GM21423 (cell line): ENCODE results near the gene POC1A.
A peak's percentile ranks its signal among the peaks of the same experiment; 100 is the strongest.

Experiments used
- ATAC-seq: cut with Tn5 transposase; IDR thresholded peaks from one replicate; pipeline ENCODE4 v1.9.1; 2021; ENCODE audit warnings: mild to moderate bottlenecking, moderate library complexity; ENCODE audit not compliant: unreplicated experiment

The POC1A gene

GRCh38 chr3:52154135-52155094 is at the start of gene POC1A:
POC1A (minus strand) TSS chr3:52154423; CDS start chr3:52154372, 51 bp downstream.
- ATAC-seq = peak; percentile 85

- ATAC-seq = no peak
These were observed 49.5 kb upstream of the POC1A start for GRCh38 chr3:52203701-52204100.

DNA sequence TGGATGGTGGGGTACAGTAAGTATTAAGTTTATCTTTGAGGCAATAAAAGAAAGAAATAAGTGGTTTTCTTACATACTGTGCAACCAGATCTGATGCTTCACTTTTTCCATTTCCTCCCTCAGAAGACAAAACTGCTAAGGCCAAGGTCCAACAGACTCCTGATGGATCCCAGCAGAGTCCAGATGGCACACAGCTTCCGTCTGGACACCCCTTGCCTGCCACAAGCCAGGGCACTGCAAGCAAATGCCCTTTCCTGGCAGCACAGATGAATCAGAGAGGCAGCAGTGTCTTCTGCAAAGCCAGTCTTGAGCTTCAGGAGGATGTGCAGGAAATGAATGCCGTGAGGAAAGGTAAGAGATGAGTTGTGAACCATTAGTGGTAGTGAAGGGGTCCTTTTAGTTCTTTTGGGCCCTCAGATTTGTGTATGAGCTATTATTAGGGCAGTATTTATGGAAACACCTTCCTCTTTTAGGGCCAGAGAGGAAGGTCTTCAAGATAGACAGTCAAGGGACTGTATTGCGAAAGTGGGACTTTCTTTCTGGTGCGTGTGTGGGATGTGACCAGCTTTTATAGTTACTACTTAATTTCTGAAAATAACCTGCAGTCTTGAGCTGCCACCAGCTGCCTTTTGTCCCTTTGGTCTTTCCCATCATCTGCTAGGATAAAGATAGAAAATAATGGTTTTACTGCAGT is 48.3 kb upstream of the POC1A start:
- no peak for ATAC-seq

DNA sequence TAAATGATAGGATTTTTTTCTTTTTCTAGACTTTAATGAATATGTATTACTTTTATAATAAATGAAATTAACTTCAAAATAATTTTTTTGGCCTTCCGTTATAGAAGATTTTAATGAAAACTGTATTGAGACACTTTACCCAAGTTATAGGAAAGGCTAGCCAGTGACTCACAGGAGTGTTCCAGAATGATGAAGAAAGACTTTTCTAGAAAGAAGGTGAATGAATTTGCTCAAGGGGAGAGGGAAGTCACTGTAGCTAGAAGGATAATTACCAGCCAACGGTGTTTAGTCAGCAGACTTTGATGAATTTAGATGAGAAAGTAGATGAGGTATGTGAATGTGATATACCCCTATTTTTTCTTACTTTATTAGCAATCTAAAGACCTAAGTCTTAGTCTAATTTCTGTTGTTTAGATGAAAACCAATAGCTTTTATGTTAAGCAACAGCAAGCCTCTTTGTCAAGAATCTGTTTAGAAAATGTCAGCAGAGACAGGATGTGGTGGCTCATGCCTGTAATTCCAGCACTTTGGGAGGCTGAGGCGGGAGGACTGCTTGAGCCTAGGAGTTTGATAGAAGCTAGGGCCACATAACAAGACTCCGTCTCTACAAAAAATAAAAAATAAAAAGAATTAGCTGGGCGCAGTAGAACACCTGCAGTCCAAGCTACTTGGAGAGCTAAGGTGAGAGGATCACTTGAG is 46.9 kb upstream of the POC1A start:
- no peak for ATAC-seq

- ATAC-seq = no peak
These were observed 44.7 kb upstream of the POC1A start for GRCh38 chr3:52198643-52199608.

DNA sequence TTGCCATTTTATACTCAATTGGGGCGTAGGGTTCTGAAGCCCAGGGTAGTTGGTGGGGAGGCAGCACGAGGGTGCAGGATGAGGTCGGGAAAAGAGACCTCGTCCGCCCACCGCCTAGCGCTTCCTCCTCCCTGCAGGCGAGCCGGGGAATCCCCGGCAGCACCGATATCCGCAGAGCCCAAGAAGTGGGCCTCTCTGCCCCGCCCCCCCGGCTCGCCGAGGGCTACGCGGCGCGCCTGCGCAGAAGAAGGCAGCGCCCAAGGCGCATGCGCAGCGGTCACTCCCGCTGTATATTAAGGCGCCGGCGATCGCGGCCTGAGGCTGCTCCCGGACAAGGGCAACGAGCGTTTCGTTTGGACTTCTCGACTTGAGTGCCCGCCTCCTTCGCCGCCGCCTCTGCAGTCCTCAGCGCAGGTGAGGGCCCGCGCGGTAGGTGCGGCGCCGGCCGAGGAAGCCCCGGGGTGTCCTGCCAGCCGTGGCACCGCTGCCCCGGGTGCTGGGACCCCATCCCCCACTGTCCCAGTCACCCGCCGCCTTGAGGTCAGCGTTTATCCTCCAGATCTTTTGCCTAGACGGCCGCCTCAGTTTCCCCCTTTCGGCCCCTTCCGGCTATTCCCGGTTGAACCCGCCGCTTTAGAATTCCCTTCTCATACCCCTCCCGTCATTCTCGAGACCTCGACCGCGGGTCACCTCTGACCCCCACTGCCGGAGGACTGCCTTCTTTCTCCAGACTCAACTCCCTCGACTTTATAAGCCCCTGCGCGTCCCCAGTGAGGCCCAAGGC is 43.8 kb upstream of the POC1A start, which contains the start of gene ALAS1:
Gene ALAS1, plus strand, starts transcription at position 319 of the 784 bp plus-strand sequence. CDS start 1,082 bp downstream, outside the sequence.
- peak; percentile 80 for ATAC-seq

DNA sequence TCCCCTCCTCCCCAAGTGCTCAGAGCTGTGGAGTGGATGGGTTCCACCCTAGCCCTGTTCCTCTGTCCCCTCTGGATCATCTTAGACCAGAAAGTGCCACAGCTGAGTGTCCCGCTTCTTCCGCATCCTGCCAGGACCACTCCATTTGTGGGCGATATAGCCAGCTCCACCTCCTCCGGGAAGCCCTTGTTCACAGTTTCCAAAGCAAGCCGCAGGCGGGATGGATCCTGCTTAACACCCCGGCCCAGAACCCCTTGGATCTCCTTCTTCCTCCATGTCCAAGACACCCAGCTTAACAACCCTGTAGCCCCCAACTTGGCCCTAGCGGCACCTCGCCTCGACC is 43.2 kb upstream of the POC1A start:
- no peak for ATAC-seq

- no peak for ATAC-seq
These were observed 42.8 kb upstream of the POC1A start for GRCh38 chr3:52196977-52197376.

DNA sequence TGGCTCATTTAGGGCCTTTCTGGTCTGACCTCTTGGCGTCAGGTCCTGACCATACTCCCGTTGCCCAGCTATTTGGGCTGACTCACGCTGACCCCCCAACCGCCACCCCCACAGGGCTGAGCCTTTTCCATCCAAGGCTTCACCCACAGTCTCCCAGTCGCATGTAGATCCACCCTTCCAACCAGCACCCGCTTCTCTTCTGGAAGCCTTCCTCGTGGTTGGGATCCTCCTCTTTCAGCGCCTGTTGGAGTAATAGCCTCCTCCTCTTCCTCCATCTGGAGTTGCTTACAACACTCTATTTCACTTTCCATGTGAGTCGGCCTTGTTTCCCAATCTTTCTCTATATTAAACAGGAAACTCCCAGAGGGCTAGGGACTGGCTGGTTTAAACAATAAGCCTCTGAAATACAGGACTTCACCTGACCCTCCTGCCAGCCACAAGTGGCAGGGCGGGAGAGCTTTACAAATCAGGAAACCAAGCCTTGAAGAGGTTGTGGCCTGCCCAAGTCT is 41.7 kb upstream of the POC1A start:
- ATAC-seq = no peak

DNA sequence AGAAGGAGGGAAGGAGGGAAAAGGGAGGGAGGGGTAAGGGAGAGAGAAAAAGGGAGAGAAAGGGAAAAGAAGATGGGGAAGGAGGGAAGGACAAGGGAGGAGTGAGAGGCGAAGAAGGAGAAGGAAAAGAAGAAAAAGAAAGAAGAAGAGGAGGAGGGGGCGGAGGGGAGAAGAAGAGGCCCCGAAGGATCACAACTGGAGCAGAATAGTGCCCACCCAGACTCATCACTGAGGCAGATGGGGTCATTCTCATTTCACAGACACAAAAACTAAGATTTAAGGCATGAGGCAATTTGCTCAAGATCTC is 41.0 kb upstream of the POC1A start:
- no peak for ATAC-seq

- no peak for ATAC-seq
These were observed 40.5 kb upstream of the POC1A start for GRCh38 chr3:52194485-52195290.

DNA sequence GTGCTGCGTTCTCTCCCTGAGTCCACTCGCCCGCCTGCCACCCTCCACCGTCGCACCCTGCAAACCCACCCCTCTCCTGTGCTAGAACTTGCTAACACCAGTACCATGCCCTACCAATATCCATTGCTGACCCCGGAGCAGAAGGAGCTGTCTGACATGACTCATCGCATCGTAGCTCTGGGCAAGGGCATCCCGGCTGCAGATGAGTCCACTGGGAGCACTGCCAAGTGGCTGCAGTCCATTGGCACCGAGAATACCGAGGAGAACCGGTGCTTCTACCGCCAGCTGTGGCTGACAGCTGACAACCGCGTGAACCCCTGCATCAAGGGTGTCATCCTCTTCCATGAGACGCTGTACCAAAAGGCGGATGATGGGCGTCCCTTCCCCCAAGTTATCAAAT is 38.8 kb upstream of the POC1A start:
- no peak for ATAC-seq

DNA sequence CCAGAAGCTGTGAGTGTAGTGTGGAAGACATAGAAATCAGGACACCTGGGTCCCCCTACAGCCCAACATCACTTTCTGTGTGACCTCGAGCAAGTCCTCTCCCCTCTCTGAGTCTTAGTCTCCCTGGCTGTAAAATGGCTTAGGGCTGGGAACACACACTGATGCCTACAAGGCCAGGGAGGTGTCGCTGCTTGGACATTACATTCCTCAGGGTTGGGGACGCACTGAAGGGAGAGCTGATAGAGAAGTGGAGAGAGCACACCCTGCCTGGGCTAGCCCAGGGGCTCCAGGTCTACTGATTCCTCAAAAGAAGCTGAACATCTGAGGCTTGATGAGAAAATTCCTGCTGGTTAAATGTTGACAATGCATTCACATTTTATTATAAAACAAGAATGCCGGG is 37.4 kb upstream of the POC1A start:
- no peak for ATAC-seq

DNA sequence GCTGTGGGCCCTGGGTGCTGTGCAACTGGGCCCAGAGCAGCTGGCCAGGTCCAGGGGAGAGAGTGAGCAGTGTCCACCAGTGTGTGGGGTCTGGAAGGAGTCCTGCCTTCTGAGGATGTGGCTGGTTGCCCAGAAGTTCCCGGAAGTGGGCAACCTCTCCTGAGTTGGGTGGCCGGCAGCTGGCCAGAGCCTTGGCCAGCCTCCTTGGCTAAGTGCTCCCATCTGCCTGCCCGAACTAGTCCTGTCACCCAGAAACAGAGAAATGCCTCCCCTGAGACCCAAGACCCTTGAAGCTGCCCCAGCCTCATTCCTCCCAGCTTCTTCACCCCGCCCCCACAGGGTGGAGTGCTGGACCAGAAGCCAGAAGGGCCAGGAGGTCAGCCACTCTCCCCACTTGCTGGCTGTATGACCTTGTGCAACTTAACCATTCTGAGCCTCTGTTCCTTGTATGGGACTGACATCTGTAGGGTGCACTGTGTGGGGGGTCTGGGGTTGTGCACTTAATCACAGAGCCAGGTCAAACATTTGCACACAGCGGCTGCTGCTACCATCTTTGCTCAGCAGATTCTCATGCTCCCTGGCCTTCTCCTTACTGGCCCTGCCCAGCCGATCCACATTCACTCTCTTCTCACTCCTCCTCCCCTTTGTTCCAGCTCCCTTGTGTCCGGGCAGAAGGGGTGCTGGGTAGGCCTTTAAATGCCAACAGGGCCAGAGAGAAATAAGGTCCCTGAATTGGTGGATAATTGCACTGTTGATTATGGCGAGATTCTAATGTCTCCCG is 36.3 kb upstream of the POC1A start:
- ATAC-seq = no peak

DNA sequence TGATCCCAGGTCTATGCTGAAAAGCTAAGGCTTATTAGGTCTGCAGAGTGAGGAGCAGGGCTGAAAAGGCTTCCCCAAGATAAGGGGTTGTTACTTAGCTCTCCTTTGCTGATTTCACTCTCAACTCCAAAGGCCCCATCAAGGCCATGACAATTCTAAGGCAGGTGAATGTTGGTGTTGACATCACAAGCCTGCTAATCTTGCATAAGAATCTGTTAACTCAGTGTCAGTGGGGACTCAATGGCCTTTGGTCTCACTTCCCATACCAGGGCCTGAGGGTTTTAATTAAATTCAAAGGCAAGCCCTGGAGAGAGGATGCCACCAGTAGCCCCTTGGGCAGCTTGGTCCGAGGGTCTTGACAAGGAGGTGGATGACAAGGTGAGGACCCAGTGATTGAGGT is 34.3 kb upstream of the POC1A start:
- ATAC-seq = no peak

DNA sequence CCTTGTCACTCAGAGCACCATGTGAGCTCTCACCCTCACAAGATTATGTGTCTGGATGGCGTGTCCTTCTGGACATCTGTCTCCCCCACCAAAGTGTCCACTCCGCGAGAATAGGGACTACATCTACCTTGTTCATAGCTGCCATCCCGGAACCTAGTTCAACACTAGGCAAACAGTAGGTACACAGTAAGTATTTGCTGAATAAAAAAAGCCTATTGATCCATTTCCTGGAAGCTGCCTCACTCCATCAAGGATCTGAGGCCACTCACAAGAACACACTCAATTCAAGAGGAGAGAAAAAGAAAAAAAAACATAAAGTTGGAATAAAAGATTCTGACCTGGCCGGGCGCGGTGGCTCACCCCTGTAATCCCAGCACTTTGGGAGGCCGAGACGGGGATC is 32.5 kb upstream of the POC1A start:
- no peak for ATAC-seq

DNA sequence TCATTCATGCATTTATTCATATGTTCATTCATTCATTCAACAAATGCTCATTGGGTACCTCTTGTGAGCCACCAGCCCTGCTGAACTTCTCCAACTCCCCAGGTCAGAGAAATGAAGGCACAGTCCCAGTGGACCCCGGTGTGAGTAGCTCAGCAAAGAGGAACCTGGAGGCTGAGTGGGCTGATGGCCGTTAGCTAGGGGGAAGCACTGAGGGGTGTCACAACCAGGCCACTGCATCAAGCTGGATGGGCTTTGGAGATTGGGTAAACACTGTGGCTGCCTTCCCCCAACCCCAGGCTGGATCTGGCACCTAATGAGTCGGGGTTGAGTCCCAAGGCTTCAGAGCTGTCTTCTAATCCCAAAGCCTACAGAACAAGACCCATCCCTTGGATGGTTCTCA is 31.6 kb upstream of the POC1A start:
- no peak for ATAC-seq

DNA sequence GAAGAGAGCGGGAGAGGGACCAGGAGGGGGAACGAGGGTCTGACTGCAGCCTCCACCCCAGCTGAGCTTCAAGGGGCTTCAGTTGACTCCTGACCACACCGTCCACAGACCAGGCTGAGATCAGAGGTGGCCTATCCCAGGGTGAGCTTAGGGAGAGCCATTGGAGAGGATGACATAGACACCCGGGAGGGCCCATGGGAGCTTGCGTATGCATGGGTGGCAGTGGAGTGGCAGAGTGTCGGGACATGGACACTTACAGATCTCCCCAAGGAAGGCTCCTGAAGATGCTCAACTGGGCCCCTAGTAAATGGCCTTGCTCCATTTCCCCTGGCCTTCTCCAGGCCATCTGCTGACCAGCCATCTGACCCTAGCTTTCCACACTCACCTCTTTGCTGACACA is 31.1 kb upstream of the POC1A start:
- ATAC-seq = no peak
